ENCODE measurements around the gene FXYD6.

DNA sequence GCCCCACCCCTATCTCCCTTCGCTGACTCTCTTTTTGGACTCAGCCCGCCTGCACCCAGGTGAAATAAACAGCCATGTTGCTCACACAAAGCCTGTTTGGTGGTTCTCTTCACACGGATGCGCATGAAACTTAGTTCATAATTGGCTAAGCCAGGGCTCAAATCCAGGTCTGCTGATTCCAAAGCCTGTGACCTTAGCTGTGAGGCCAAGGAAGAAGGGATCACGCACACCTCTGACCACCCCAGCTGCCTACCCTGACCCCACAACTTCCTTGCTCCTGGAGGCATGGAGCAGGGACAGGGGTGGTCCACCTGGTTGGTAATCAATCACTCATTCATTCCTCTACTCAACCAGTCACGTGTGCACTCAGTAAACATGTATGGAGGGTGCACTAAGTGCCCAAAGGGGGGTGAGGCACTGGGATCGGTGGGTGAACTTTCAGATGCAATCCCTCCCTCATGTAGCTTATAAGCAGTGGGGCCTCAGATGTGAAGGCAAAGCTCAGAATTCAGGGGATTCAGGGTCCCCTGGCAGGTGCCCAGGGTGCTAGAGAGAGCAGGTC, 62.2 kb downstream of the FXYD6 start:
- TF ChIP-seq, protein P1, sequence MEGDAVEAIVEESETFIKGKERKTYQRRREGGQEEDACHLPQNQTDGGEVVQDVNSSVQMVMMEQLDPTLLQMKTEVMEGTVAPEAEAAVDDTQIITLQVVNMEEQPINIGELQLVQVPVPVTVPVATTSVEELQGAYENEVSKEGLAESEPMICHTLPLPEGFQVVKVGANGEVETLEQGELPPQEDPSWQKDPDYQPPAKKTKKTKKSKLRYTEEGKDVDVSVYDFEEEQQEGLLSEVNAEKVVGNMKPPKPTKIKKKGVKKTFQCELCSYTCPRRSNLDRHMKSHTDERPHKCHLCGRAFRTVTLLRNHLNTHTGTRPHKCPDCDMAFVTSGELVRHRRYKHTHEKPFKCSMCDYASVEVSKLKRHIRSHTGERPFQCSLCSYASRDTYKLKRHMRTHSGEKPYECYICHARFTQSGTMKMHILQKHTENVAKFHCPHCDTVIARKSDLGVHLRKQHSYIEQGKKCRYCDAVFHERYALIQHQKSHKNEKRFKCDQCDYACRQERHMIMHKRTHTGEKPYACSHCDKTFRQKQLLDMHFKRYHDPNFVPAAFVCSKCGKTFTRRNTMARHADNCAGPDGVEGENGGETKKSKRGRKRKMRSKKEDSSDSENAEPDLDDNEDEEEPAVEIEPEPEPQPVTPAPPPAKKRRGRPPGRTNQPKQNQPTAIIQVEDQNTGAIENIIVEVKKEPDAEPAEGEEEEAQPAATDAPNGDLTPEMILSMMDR (IDR thresholded peaks at IDR 0.05) = no peak
- TF ChIP-seq EZH2 (IDR thresholded peaks at IDR 0.05) (no peak), EZH2phosphoT487 (IDR thresholded peaks at IDR 0.05) (no peak)

All from neural progenitor cell (in vitro differentiated cells).